T-helper 17 cell (primary cell): Measurements from ENCODE around the gene SEC22C. TPM values are rescaled to one million over a fixed set of nuclear protein-coding genes. Genes with fewer than 3 reads are reported as not detected.
"Not testable (repeated sequence)": the region's sequence is repeated elsewhere in the genome, so short reads cannot be mapped to it uniquely, and the experiment has no call there.

Experiments used
- ATAC-seq: fragments of 150-1000 bp; cut with Tn5 transposase; 2 replicates; pipeline ENCODE4 v1.10.0; 2021; ENCODE audit warnings: mild to moderate bottlenecking, moderate library complexity
- DNase-seq, 3 donors: peaks; one replicate each; pipeline versions ENCODE4 v3.0.0 to v3.0.0-alpha.2; 2020 to 2021
- H3K9me3 ChIP-seq: one replicate; pipeline ENCODE4 v1.7.0; 2013; ENCODE audit warnings: low read length, mild to moderate bottlenecking; ENCODE audit not compliant: control insufficient read depth, poor library complexity, severe bottlenecking
- H3K27ac Mint-ChIP-seq: one replicate; pipeline ENCODE4 v1.8.0; 2022; ENCODE audit warnings: mild to moderate bottlenecking, moderate library complexity, mixed read lengths
- H3K27me3 Mint-ChIP-seq: one replicate; pipeline ENCODE4 v1.8.0; 2022; ENCODE audit warnings: mixed read lengths
- H3K36me3 Mint-ChIP-seq: one replicate; pipeline ENCODE4 v1.8.0; 2022; ENCODE audit warnings: low read depth, mixed read lengths
- H3K4me1 Mint-ChIP-seq: one replicate; pipeline ENCODE4 v1.8.0; 2022; ENCODE audit warnings: mild to moderate bottlenecking, mixed read lengths
- H3K4me3 Mint-ChIP-seq: one replicate; pipeline ENCODE4 v1.8.0; 2022; ENCODE audit warnings: mild to moderate bottlenecking, moderate library complexity, mixed read lengths
- total RNA-seq, 4 donors: library from RNA in 2 of 4; stranded (reverse) in 2 of 4; gene quantifications; one replicate each; pipeline ENCODE4 v1.2.3 and lab custom pipeline; 2022 to 2026

Gene SEC22C
- total RNA-seq, 2 donors from 2014 or later, result 83.2 to 84.5 TPM

DNA sequence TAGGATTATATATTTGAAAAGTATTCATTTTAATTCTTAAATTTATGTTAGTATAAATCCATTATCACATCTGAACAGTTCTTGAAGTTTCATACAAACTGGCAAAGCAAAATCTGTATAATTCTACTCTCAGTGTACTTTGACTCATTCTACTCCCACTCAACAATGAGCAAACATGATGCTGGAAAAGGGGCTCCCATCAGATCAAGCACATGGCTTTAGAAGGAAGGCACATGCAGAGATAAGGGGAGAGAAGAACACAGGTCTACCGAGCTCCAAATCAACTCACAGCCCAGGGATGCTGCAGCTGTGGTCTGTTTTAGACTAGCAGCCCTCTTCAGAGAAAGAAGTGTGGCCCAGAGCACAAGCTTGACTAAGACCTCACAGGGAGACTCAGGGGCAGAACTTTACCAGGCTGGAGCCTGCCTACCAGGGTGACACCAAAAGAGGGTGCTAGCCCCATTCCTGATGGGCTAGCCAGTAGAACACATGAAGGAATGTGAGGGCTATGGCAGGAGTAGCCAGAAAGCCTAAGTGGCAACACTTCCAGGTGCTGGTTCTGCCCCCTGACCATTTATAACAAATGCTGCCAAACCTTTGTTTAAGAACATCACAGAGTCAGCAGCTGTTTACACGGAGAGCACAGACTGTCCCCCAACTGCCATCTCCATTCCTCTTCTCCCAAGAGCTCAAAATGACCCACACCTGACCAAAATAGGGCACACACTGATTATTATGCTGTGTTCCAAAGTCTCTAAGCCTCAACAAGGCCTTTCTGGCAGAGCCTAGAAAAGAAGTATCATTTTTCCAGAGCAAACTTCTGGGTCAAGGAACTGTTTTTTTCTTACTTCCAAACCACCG, 19.5 kb downstream of the SEC22C start:
- peaks cover 8% of the 10 kb centered on the region for H3K36me3 Mint-ChIP-seq

GRCh38 chr3:42557854-42558253, 23.9 kb downstream of the SEC22C start:
- peaks cover 32% of the 10 kb centered on the region for H3K4me1 Mint-ChIP-seq

More for the DNA sequence above, 19.5 kb downstream of the SEC22C start:
- ATAC-seq (no peak), DNase-seq (no peak)
- Mint-ChIP-seq H3K4me3 (no peak overlapping the region), H3K4me1 (peaks cover 16% of the 10 kb centered on the region), H3K27ac (peak overlapping the region; percentile 65), H3K27me3 (no peaks in the 10 kb centered on the region)
- H3K9me3 ChIP-seq, result no peaks in the 10 kb centered on the region

DNA sequence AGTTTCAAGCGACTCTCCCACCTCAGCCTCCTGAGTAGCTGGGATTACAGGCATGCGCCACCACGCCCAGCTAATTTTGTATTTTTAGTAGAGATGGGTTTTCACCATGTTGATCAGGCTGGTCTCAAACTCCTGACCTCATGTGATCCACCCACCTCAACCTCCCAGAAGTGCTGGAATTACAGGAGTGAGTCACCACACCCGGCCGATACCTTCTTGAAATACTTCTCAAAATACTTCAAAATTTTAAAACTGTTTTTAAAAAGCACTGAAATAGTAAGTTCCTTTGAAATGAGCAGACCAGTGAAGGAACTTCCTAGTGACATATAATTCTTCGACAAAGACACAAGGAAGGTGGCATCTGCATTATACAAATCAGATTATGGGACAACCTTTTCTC, 24.9 kb downstream of the SEC22C start:
- not testable (repeated sequence) for H3K27me3 Mint-ChIP-seq, H3K36me3 Mint-ChIP-seq, ATAC-seq, H3K9me3 ChIP-seq, DNase-seq
- peak overlapping the region; percentile 95 for H3K27ac Mint-ChIP-seq
- H3K4me3 Mint-ChIP-seq, result peak overlapping the region; percentile 86
- H3K4me1 Mint-ChIP-seq, result peaks cover 32% of the 10 kb centered on the region

More at GRCh38 chr3:42557854-42558253, 23.9 kb downstream of the SEC22C start:
- peak in 1 of 3 donors; percentile 21 for DNase-seq
- peak overlapping the region; percentile 95 for H3K27ac Mint-ChIP-seq
- no peaks in the 10 kb centered on the region for H3K27me3 Mint-ChIP-seq
- H3K36me3 Mint-ChIP-seq, result peaks cover 7% of the 10 kb centered on the region
- H3K4me3 Mint-ChIP-seq, result no peak overlapping the region
- H3K9me3 ChIP-seq, result no peaks in the 10 kb centered on the region
- peak; percentile 24 for ATAC-seq

DNA sequence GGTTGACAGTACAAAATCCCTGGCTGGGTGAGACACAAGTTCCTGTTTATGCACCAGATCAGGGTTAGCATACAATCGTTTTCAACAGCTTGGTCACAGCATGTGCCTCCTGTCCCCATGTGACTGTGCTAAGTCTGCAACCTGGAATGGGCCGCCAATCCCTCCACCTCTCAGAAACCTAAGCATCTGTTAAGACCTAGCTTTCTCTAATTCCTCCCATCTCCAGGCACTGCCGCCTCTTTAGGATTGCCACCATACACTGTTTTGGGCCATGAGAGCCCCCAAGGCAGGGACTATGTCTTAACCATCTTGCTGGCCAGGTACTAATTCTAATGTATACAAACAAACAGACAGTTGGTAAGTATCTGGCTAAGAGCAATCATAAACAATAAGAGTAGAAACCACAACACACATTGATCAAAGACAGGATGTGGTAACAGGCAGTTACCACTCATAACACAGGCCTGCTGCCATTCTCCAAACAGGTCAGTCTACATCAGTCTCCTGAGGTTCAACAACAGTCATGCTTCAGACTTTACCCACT, 25.6 kb downstream of the SEC22C start:
- Mint-ChIP-seq H3K27me3 (no peaks in the 10 kb centered on the region), H3K4me1 (peaks cover 32% of the 10 kb centered on the region), H3K36me3 (peaks cover 7% of the 10 kb centered on the region), H3K4me3 (peak overlapping the region; percentile 86), H3K27ac (peak overlapping the region; percentile 95)
- H3K9me3 ChIP-seq, result no peaks in the 10 kb centered on the region
- ATAC-seq, result peak; percentile 89
- peak in 2 of 3 donors; percentile 22 to 35 for DNase-seq

DNA sequence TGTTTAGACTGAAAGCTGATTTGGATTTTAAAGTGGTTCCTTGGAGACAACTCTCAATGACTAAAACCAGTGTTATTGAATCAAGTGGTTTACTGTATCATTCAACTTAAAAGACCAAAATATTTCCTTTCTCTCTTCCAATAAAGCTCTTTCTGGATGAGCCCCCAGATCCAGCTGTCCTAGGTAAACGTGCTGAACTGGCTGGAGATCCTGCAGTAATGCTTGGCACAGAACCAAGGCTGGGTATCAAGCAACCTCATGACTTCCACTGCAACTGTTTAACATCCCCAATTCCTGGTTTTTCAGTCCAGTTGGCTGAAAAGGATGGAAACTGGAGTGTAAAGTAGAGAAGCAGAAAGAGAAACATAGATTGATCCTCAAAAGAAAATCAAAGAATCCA, 28.9 kb downstream of the SEC22C start:
- H3K9me3 ChIP-seq, result no peaks in the 10 kb centered on the region
- H3K27me3 Mint-ChIP-seq, result no peaks in the 10 kb centered on the region
- ATAC-seq, result no peak
- peak overlapping the region; percentile 92 for H3K27ac Mint-ChIP-seq
- no peak for DNase-seq
- H3K4me3 Mint-ChIP-seq, result peak overlapping the region; percentile 73
- H3K4me1 Mint-ChIP-seq, result peaks cover 46% of the 10 kb centered on the region
- peaks cover 5% of the 10 kb centered on the region for H3K36me3 Mint-ChIP-seq

DNA sequence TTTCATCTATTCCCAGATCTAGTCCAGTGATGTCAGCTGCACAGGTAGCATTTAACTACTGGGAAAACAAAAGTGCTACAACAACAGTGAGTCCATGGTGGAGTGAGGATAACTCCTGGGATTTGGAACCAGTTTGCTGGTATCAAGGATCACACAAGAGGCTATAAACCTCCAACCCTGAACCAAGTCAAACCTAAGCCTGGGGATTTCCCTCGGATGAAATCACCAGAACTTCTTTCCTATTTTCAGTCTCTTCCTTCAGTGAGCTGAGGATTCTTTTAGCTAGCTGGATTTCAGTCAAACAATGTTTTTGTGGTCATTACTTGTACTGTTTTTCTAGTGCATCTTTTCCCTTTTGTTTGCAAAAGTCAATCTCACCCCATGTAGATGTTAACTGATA, 31.5 kb downstream of the SEC22C start:
- peaks cover 8% of the 10 kb centered on the region for H3K36me3 Mint-ChIP-seq
- no peaks in the 10 kb centered on the region for H3K9me3 ChIP-seq
- H3K27me3 Mint-ChIP-seq, result no peaks in the 10 kb centered on the region
- H3K4me3 Mint-ChIP-seq, result no peak overlapping the region
- ATAC-seq, result no peak
- H3K4me1 Mint-ChIP-seq, result peaks cover 31% of the 10 kb centered on the region
- peak overlapping the region; percentile 78 for H3K27ac Mint-ChIP-seq
- no peak for DNase-seq

- H3K27ac Mint-ChIP-seq, result no peak overlapping the region
- H3K4me1 Mint-ChIP-seq, result peaks cover 31% of the 10 kb centered on the region
- no peak for DNase-seq
- no peak for ATAC-seq
- no peaks in the 10 kb centered on the region for H3K27me3 Mint-ChIP-seq
- peak overlapping the region; percentile 45 for H3K4me3 Mint-ChIP-seq
- peaks cover 8% of the 10 kb centered on the region for H3K36me3 Mint-ChIP-seq
- no peaks in the 10 kb centered on the region for H3K9me3 ChIP-seq
Observed at GRCh38 chr3:42549131-42549530, 32.6 kb downstream of the SEC22C start.

GRCh38 chr3:42547401-42547945, 34.3 kb downstream of the SEC22C start:
- Mint-ChIP-seq H3K4me1 (peaks cover 22% of the 10 kb centered on the region), H3K36me3 (peaks cover 3% of the 10 kb centered on the region), H3K27ac (peak overlapping the region; percentile 72), H3K4me3 (peak overlapping the region; percentile 49), H3K27me3 (no peaks in the 10 kb centered on the region)
- H3K9me3 ChIP-seq, result no peaks in the 10 kb centered on the region
- ATAC-seq (peak; percentile 75), DNase-seq (peak; percentile 49 to 63 (median 62))

DNA sequence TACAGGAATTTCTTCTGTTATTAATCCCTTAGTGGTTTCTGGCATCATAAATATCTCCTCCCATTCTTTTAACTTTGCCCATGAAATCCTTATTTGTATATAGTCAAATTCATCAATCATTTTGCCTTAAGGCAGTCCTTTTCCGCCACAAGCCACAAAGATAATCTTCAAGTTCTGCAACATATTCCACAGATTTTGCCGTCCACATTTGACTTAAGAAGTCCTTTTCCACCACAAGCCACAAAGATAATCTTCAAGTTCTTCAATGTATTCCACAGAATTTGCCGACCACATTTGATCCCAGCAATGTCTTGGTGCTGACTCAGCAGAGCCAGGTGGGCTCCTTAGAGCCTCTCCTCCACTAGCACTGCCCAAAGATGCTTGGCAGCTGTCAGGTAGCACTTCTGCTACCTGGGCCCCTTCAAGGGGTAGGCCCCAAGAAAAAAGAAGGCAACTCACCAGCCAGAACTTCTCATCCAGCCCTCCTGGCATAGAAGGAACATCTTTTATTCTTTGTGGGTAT, 35.0 kb downstream of the SEC22C start:
- ATAC-seq, result no peak
- Mint-ChIP-seq H3K27me3 (no peaks in the 10 kb centered on the region), H3K36me3 (peaks cover 3% of the 10 kb centered on the region), H3K4me1 (peaks cover 22% of the 10 kb centered on the region), H3K27ac (peak overlapping the region; percentile 72), H3K4me3 (peak overlapping the region; percentile 50)
- DNase-seq, result no peak
- H3K9me3 ChIP-seq, result no peaks in the 10 kb centered on the region

GRCh38 chr3:42545284-42545900, 36.4 kb downstream of the SEC22C start:
- peaks cover 3% of the 10 kb centered on the region for H3K36me3 Mint-ChIP-seq
- no peak overlapping the region for H3K27ac Mint-ChIP-seq
- ATAC-seq (no peak), DNase-seq (no peak)
- H3K4me1 Mint-ChIP-seq, result peaks cover 18% of the 10 kb centered on the region
- peak overlapping the region; percentile 52 for H3K4me3 Mint-ChIP-seq
- no peaks in the 10 kb centered on the region for H3K9me3 ChIP-seq
- no peaks in the 10 kb centered on the region for H3K27me3 Mint-ChIP-seq

GRCh38 chr3:42544492-42545283, 37.1 kb downstream of the SEC22C start:
- H3K27me3 Mint-ChIP-seq, result no peaks in the 10 kb centered on the region

DNA sequence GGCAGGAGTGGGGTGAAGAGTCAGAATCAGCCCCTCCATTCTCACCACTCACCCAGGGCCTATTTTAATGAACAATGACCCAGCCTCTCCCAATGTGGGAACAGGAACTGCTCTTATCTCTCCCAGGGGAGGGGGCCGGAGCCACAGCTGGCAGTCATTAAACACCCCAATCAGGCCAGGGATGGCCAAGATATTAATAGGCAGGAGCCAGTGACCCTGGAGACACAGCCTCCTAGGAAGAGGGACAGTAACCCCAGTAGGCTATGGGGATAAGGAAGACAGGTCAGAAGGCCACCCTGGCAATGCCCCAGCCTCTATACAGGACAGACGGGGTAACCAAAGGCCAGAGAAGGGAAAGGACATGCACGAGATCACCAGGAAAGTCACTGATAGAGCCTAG, 40.7 kb downstream of the SEC22C start:
- H3K4me3 Mint-ChIP-seq, result no peak overlapping the region
- peaks cover 11% of the 10 kb centered on the region for H3K4me1 Mint-ChIP-seq
- peaks cover 3% of the 10 kb centered on the region for H3K36me3 Mint-ChIP-seq
- H3K27me3 Mint-ChIP-seq, result no peaks in the 10 kb centered on the region
- DNase-seq (no peak), ATAC-seq (no peak)
- H3K9me3 ChIP-seq, result no peaks in the 10 kb centered on the region
- no peak overlapping the region for H3K27ac Mint-ChIP-seq

More at GRCh38 chr3:42544492-42545283, 37.1 kb downstream of the SEC22C start:
- H3K4me3 Mint-ChIP-seq, result no peak overlapping the region
- H3K9me3 ChIP-seq, result no peaks in the 10 kb centered on the region
- H3K4me1 Mint-ChIP-seq, result peaks cover 16% of the 10 kb centered on the region
- DNase-seq (no peak), ATAC-seq (no peak)
- H3K27ac Mint-ChIP-seq, result no peak overlapping the region
- H3K36me3 Mint-ChIP-seq, result peaks cover 3% of the 10 kb centered on the region
